ENCODE measurements around the gene ARMC5. TPM values are rescaled to one million over a fixed set of nuclear protein-coding genes. Genes with fewer than 3 reads are reported as not detected.
A peak's percentile ranks its signal among the peaks of the same experiment; 100 is the strongest.

The ARMC5 gene
- total RNA-seq, 1 experiment from 2014 or later: 11.3 TPM

DNA sequence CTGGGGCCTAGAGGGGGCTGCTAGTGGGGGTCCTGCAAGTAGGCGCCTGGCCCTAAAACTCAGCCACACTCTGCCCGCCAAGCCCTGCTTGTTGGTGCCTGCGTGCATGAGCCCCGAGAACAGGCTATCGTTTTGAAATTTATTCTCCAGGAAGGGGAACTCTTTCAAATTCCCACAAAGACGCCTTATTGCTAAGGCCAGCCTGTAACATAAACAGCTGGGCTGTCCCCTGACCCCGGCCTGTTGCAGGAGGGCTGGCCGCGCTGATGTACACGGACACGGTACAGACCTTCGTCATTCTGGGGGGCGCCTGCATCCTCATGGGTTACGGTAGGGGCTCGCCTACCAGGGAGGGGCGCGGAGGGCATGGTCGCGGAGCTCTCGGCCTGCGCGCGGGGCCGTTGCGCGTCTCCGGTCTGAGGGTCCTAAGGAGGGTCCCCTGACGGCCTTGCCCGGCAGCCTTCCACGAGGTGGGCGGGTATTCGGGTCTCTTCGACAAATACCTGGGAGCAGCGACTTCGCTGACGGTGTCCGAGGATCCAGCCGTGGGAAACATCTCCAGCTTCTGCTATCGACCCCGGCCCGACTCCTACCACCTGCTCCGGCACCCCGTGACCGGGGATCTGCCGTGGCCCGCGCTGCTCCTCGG lies 27.9 kb downstream of the ARMC5 start (continued):
- TF ChIP-seq, protein P1, sequence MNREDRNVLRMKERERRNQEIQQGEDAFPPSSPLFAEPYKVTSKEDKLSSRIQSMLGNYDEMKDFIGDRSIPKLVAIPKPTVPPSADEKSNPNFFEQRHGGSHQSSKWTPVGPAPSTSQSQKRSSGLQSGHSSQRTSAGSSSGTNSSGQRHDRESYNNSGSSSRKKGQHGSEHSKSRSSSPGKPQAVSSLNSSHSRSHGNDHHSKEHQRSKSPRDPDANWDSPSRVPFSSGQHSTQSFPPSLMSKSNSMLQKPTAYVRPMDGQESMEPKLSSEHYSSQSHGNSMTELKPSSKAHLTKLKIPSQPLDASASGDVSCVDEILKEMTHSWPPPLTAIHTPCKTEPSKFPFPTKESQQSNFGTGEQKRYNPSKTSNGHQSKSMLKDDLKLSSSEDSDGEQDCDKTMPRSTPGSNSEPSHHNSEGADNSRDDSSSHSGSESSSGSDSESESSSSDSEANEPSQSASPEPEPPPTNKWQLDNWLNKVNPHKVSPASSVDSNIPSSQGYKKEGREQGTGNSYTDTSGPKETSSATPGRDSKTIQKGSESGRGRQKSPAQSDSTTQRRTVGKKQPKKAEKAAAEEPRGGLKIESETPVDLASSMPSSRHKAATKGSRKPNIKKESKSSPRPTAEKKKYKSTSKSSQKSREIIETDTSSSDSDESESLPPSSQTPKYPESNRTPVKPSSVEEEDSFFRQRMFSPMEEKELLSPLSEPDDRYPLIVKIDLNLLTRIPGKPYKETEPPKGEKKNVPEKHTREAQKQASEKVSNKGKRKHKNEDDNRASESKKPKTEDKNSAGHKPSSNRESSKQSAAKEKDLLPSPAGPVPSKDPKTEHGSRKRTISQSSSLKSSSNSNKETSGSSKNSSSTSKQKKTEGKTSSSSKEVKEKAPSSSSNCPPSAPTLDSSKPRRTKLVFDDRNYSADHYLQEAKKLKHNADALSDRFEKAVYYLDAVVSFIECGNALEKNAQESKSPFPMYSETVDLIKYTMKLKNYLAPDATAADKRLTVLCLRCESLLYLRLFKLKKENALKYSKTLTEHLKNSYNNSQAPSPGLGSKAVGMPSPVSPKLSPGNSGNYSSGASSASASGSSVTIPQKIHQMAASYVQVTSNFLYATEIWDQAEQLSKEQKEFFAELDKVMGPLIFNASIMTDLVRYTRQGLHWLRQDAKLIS (CRISPR knock-in tag; IDR thresholded peaks at IDR 0.05; ENCODE audit: borderline replicate concordance): no peak
- TF ChIP-seq SP1 (CRISPR knock-in tag; conservative IDR thresholded peaks at IDR 0.05) (no peak), IRF2 (CRISPR knock-in tag; IDR thresholded peaks at IDR 0.05; ENCODE audit: borderline replicate concordance, low read depth) (no peak), PRRX2 (CRISPR knock-in tag; IDR thresholded peaks at IDR 0.05) (no peak), NR1H2 (CRISPR knock-in tag; IDR thresholded peaks at IDR 0.05) (no peak), ZNF138 (CRISPR knock-in tag; conservative IDR thresholded peaks at IDR 0.05) (no peak), TP53 (CRISPR knock-in tag; IDR thresholded peaks at IDR 0.05) (0 out of 2 replicates have a peak, but pooled peaks have one; percentile 70), ZNF317 (CRISPR knock-in tag; IDR thresholded peaks at IDR 0.05; ENCODE audit: borderline replicate concordance, low read depth) (no peak), SMAD4 (CRISPR knock-in tag; IDR thresholded peaks at IDR 0.05) (no peak), JAZF1 (CRISPR knock-in tag; IDR thresholded peaks at IDR 0.05) (no peak), GTF2I (CRISPR knock-in tag; conservative IDR thresholded peaks at IDR 0.05) (no peak)
- TF ChIP-seq, protein P2, sequence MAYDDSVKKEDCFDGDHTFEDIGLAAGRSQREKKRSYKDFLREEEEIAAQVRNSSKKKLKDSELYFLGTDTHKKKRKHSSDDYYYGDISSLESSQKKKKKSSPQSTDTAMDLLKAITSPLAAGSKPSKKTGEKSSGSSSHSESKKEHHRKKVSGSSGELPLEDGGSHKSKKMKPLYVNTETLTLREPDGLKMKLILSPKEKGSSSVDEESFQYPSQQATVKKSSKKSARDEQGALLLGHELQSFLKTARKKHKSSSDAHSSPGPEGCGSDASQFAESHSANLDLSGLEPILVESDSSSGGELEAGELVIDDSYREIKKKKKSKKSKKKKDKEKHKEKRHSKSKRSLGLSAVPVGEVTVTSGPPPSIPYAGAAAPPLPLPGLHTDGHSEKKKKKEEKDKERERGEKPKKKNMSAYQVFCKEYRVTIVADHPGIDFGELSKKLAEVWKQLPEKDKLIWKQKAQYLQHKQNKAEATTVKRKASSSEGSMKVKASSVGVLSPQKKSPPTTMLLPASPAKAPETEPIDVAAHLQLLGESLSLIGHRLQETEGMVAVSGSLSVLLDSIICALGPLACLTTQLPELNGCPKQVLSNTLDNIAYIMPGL (CRISPR knock-in tag; IDR thresholded peaks at IDR 0.05): no peak
- TF ChIP-seq, protein P3, sequence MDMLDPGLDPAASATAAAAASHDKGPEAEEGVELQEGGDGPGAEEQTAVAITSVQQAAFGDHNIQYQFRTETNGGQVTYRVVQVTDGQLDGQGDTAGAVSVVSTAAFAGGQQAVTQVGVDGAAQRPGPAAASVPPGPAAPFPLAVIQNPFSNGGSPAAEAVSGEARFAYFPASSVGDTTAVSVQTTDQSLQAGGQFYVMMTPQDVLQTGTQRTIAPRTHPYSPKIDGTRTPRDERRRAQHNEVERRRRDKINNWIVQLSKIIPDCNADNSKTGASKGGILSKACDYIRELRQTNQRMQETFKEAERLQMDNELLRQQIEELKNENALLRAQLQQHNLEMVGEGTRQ (CRISPR knock-in tag; IDR thresholded peaks at IDR 0.05): 0 out of 2 replicates have a peak, but pooled peaks have one; percentile 18
- TF ChIP-seq, protein P4, sequence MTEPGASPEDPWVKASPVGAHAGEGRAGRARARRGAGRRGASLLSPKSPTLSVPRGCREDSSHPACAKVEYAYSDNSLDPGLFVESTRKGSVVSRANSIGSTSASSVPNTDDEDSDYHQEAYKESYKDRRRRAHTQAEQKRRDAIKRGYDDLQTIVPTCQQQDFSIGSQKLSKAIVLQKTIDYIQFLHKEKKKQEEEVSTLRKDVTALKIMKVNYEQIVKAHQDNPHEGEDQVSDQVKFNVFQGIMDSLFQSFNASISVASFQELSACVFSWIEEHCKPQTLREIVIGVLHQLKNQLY (CRISPR knock-in tag; IDR thresholded peaks at IDR 0.05): no peak
- TF ChIP-seq, protein P5, sequence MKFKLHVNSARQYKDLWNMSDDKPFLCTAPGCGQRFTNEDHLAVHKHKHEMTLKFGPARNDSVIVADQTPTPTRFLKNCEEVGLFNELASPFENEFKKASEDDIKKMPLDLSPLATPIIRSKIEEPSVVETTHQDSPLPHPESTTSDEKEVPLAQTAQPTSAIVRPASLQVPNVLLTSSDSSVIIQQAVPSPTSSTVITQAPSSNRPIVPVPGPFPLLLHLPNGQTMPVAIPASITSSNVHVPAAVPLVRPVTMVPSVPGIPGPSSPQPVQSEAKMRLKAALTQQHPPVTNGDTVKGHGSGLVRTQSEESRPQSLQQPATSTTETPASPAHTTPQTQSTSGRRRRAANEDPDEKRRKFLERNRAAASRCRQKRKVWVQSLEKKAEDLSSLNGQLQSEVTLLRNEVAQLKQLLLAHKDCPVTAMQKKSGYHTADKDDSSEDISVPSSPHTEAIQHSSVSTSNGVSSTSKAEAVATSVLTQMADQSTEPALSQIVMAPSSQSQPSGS (CRISPR knock-in tag; IDR thresholded peaks at IDR 0.05; ENCODE audit: borderline replicate concordance, low read depth): no peak
- TF ChIP-seq, protein P6, sequence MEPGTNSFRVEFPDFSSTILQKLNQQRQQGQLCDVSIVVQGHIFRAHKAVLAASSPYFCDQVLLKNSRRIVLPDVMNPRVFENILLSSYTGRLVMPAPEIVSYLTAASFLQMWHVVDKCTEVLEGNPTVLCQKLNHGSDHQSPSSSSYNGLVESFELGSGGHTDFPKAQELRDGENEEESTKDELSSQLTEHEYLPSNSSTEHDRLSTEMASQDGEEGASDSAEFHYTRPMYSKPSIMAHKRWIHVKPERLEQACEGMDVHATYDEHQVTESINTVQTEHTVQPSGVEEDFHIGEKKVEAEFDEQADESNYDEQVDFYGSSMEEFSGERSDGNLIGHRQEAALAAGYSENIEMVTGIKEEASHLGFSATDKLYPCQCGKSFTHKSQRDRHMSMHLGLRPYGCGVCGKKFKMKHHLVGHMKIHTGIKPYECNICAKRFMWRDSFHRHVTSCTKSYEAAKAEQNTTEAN (CRISPR knock-in tag; IDR thresholded peaks at IDR 0.05): no peak
- TF ChIP-seq, protein P7, sequence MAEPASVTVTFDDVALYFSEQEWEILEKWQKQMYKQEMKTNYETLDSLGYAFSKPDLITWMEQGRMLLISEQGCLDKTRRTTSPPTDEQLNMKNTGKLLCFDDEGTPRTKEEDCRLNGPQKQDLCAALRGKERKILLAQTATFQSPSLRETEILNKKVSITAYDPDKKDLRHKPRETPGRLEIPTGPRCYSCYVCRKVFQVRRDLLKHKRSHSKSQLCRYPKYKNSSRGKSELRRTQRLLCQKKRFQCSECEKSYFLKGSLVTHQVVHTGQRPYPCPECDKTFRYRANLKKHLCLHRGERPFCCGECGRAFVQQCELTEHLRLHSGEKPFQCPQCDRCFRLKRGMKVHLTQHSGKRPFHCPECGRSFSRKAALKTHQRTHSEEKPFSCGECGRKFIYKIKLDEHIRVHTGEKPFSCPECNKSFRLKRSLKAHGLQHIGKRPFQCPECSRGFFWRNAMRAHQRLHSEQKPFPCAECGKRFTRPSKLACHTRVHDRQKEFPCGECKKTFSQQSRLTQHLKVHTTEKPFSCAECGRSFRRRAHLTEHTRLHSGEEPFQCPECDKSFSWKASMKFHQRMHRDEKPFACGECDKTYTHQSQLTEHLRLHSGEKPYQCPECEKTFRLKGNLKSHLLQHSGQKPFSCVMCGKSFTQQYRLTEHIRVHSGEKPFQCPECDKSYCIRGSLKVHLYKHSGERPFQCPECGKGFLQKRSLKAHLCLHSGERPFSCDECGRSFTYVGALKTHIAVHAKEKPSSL (CRISPR knock-in tag; conservative IDR thresholded peaks at IDR 0.05): no peak
